ENCODE data around the gene PXN.

- TF ChIP-seq POLR2A (IDR thresholded peaks at IDR 0.05; ENCODE audit: low read depth, low read length): no peak
- no peak for TF ChIP-seq POLR2AphosphoS5 (IDR thresholded peaks at IDR 0.05; ENCODE audit: low read depth, low read length)
Measured at GRCh38 chr12:120224304-120225199, 41.0 kb downstream of the PXN start.
